Measurements from ENCODE around the gene GARIN1A. TPM values are rescaled to one million over a fixed set of nuclear protein-coding genes. Genes with fewer than 3 reads are reported as not detected.
"Not testable (repeated sequence)": the region's sequence is repeated elsewhere in the genome, so short reads cannot be mapped to it uniquely, and the experiment has no call there.

Gene GARIN1A
- total RNA-seq, 3 donors from 2014 or later, result 0.96 to 3.4 (median 2.9) TPM

DNA sequence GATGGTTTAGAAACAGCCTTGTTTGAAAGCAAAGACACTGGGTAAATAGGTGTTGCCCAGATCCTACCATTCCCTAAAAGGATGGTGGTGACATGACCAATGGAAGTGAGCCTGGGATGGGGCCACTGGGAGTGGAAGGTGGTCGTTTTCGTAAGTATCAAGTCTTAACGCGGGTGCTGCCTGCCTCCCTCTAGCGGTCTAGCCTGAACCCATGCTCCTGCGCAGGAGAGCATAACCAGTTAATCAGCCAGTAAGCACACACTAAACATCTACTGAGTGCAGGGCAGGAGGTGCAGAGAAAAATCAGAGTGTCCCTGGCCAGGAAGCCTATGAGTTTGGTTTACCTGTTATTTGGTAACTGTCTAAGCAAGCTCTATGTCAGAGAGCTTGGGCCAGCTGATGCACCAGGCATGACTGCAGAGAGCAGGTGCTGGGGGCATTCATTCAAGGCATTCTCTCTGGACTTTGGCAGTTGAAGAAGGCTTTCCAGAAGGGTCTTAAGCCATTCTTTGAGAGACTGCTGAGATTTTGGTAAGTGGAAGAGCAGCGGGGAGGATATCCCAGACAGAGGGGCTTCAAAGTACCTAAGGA, 930 bp downstream of the GARIN1A start:
- intact Hi-C loops (cut with DNase I; ENCODE audit: low total_unique reads), result no loop called here
- H3K9me3 ChIP-seq, result no peaks in the 10 kb centered on the region
- no peaks in the 10 kb centered on the region for H3K36me3 ChIP-seq
- H3K4me1 ChIP-seq, result no peaks in the 10 kb centered on the region
- H3K4me3 ChIP-seq, result no peak overlapping the region
- no peaks in the 10 kb centered on the region for H3K27me3 ChIP-seq
- no peak for TF ChIP-seq POLR2A (IDR thresholded peaks at IDR 0.05)
- DNase-seq (ENCODE audit: low spot score in 2 of 2), result no peak
- no peak overlapping the region for H3K27ac ChIP-seq

DNA sequence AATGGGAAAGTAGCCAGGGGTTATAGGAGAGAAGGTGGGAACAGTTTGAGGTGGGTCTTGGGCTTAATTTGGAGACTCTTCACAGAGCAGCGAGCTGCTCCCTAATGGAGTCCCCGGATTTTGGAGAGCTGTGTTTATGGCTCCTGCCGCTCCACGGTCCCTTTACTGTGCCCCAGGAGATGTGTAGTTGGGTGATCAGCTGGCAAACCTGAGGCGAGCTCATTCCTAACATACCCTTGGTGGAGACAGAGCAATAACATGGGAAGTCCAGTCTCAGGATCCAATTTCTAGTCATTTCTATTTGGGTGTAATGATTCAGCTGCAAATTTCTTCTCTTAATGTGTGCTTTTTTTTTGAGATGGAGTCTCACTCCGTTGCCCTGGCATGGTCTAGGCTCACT, 1.5 kb downstream of the GARIN1A start:
- no peak for TF ChIP-seq POLR2AphosphoS5 (IDR thresholded peaks at IDR 0.05)
- intact Hi-C loops (cut with DNase I; ENCODE audit: low total_unique reads), result no loop called here
- Histone ChIP-seq H3K27me3 (no peaks in the 10 kb centered on the region), H3K9me3 (no peaks in the 10 kb centered on the region), H3K27ac (no peak overlapping the region), H3K4me3 (no peak overlapping the region), H3K36me3 (no peaks in the 10 kb centered on the region), H3K4me1 (no peaks in the 10 kb centered on the region)
- DNase-seq (ENCODE audit: low spot score in 2 of 2), result no peak

DNA sequence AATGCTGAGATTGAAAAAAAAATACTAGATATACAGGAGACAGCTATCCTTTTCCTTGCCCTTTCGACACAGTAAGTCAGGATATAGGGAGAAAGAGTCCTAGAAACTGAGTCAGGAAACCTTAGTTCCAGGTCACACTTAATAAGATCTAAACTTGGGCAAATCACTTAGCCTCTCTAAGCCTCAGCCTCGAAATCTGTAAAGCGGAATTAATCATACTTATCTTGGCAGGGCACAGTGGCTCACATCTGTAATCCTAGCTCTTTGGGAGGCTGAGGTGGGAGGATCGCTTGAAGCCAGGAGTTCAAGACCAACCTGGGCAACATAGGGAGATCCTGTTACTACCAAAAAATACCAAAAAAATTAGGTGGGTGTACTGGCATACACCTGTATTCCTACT, 4.6 kb downstream of the GARIN1A start:
- no peaks in the 10 kb centered on the region for H3K9me3 ChIP-seq
- no peaks in the 10 kb centered on the region for H3K27me3 ChIP-seq
- intact Hi-C loops (cut with DNase I; ENCODE audit: low total_unique reads), result no loop called here
- no peak for DNase-seq (ENCODE audit: low spot score in 2 of 2)
- H3K4me3 ChIP-seq, result no peak overlapping the region
- no peak overlapping the region for H3K27ac ChIP-seq
- H3K36me3 ChIP-seq, result no peaks in the 10 kb centered on the region
- TF ChIP-seq CTCF (IDR thresholded peaks at IDR 0.05) (no peak), POLR2AphosphoS5 (IDR thresholded peaks at IDR 0.05) (no peak), POLR2A (IDR thresholded peaks at IDR 0.05) (no peak)
- H3K4me1 ChIP-seq, result no peaks in the 10 kb centered on the region

GRCh38 chr7:128679920-128680319, 7.8 kb downstream of the GARIN1A start:
- intact Hi-C loops (cut with DNase I; ENCODE audit: low total_unique reads), result no loop called here
- no peak for DNase-seq (ENCODE audit: low spot score in 2 of 2)
- Histone ChIP-seq H3K4me1 (no peaks in the 10 kb centered on the region), H3K27me3 (no peaks in the 10 kb centered on the region), H3K27ac (no peak overlapping the region), H3K4me3 (no peak overlapping the region), H3K9me3 (no peaks in the 10 kb centered on the region), H3K36me3 (no peaks in the 10 kb centered on the region)
- no peak for TF ChIP-seq POLR2AphosphoS5 (IDR thresholded peaks at IDR 0.05)
- no peak for TF ChIP-seq CTCF (IDR thresholded peaks at IDR 0.05)
- no peak for TF ChIP-seq POLR2A (IDR thresholded peaks at IDR 0.05)

GRCh38 chr7:128681794-128682537, 9.9 kb downstream of the GARIN1A start:
- H3K4me3 ChIP-seq, result no peak overlapping the region
- no peaks in the 10 kb centered on the region for H3K9me3 ChIP-seq
- no peaks in the 10 kb centered on the region for H3K27me3 ChIP-seq
- TF ChIP-seq POLR2A (IDR thresholded peaks at IDR 0.05) (no peak), POLR2AphosphoS5 (IDR thresholded peaks at IDR 0.05) (no peak), CTCF (IDR thresholded peaks at IDR 0.05) (no peak)
- no peaks in the 10 kb centered on the region for H3K4me1 ChIP-seq
- no peak overlapping the region for H3K27ac ChIP-seq
- DNase-seq (ENCODE audit: low spot score in 2 of 2), result no peak
- intact Hi-C loops (cut with DNase I; ENCODE audit: low total_unique reads), result no loop called here
- no peaks in the 10 kb centered on the region for H3K36me3 ChIP-seq

DNA sequence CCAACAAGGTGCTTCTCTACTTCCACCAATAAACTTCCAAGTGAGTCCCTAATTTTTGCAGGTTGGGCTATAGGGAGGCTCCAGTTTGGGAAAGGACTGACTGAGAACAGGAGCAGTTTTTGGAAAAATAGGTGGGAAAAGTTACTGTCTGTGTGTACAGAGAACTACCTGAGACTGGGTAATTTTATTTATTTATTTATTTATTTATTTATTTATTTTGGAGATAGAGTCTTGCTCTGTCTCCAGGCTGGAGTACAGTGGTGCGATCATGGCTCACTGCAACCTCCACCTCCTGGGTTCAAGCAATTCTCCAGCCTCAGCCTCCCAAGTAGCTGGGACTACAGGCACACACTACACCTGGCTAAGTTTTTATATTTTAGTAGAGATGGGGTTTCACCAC, 11.2 kb downstream of the GARIN1A start:
- H3K4me3 ChIP-seq; DNase-seq (ENCODE audit: low spot score in 2 of 2); H3K9me3 ChIP-seq; H3K4me1 ChIP-seq; intact Hi-C loops (cut with DNase I; ENCODE audit: low total_unique reads); H3K27ac ChIP-seq; H3K27me3 ChIP-seq; H3K36me3 ChIP-seq: not testable (repeated sequence)

GRCh38 chr7:128683738-128684137, 11.6 kb downstream of the GARIN1A start:
- H3K9me3 ChIP-seq; H3K4me3 ChIP-seq; intact Hi-C loops (cut with DNase I; ENCODE audit: low total_unique reads); H3K27me3 ChIP-seq; DNase-seq (ENCODE audit: low spot score in 2 of 2); H3K36me3 ChIP-seq; H3K27ac ChIP-seq; H3K4me1 ChIP-seq: not testable (repeated sequence)

All from breast epithelium (tissue), 4 donors.